HepG2 (cell line): ENCODE measurements around the gene TMEM258. TPM values are rescaled to one million over a fixed set of nuclear protein-coding genes. Genes with fewer than 3 reads are reported as not detected.
A peak's percentile ranks its signal among the peaks of the same experiment; 100 is the strongest.

Experiments
- ATAC-seq: fragments of 200-7000 bp; cut with Tn5 transposase; 3 replicates; pipeline ENCODE4 v1.9.1; 2020; ENCODE audit warnings: mild to moderate bottlenecking, moderate library complexity
- BruUV-seq: library from RNA; stranded (reverse); fragments of 400-500 nt; replicated peaks from 2 replicates; lab custom pipeline; 2021; lab: Mats Ljungman, UMichigan
- CTCF ChIA-PET: fragments of 300-600 bp; formaldehyde crosslinking; extraction: SDS; loops from one replicate; lab custom pipeline; 2021; ENCODE audit warnings: low total read pairs, inconsistent platforms, low intra/inter-chr PET ratio; lab: Yijun Ruan, JAX
- POLR2A ChIA-PET: fragments of 350-600 bp; sonication (Branson Sonifier 250); formaldehyde crosslinking; loops from one replicate; lab custom pipeline; 2020; ENCODE audit warnings: antibody characterized with exemption, inconsistent platforms; lab: Yijun Ruan, JAX
- DNase-seq: peaks from one replicate; pipeline ENCODE4 v3.0.0-alpha.2; 2015; ENCODE audit warnings: low spot score
- FAIRE-seq: peaks from 3 replicates; lab custom pipeline; 2011; peaks lifted over from hg19 to GRCh38; lab: Jason Lieb, UNC
- H2AFZ ChIP-seq: one replicate; pipeline ENCODE4 v1.6.1; 2011; ENCODE audit warnings: low read length, inconsistent platforms
- H3K27ac ChIP-seq: fragments of 300-600 bp; 3 replicates; pipeline ENCODE4 v1.8.0; 2011; ENCODE audit warnings: mixed run types, mild to moderate bottlenecking, mixed read lengths, low read length, inconsistent platforms; ENCODE audit not compliant: insufficient read depth; ENCODE audit errors: extremely low read length
- H3K27me3 ChIP-seq, 2 experiments: fragments of 200-600 bp in 1 of 2; 2 replicates in 1 of 2; 3 replicates in 1 of 2; pipeline versions ENCODE4 v1.6.0 to v1.8.0; 2011; ENCODE audit warnings: low read length in 2 of 2, mild to moderate bottlenecking in 2 of 2, moderate library complexity in 2 of 2, inconsistent platforms in 1 of 2; ENCODE audit not compliant: insufficient read depth in 2 of 2, control insufficient read depth in 1 of 2
- H3K36me3 ChIP-seq, 2 experiments: fragments of 200-600 bp in 1 of 2; replicated peaks in 1 of 2; 2 replicates in 1 of 2; 3 replicates in 1 of 2; pipeline versions ENCODE4 v1.5.1 to v1.8.0; 2011; ENCODE audit warnings: low read length in 2 of 2, inconsistent platforms in 1 of 2; ENCODE audit not compliant: insufficient read depth in 2 of 2, control insufficient read depth in 1 of 2
- H3K4me1 ChIP-seq: 2 replicates; pipeline ENCODE4 v1.5.1; 2012; ENCODE audit warnings: low read length, inconsistent platforms; ENCODE audit not compliant: insufficient read depth
- H3K4me2 ChIP-seq: 2 replicates; pipeline ENCODE4 v1.6.0; 2011; ENCODE audit warnings: low read depth, low read length, inconsistent platforms
- H3K4me3 ChIP-seq, 3 experiments: fragments of 200-600 bp in 1 of 3; sonication (generic), shearing (Covaris generic) in 1 of 3; replicated peaks in 1 of 3; 2 replicates each; pipeline ENCODE4 v1.5.1; 2011 to 2016; ENCODE audit warnings: low read length in 3 of 3, inconsistent platforms in 2 of 3, low read depth in 2 of 3, mild to moderate bottlenecking in 2 of 3, control low read depth in 1 of 3, mixed read lengths in 1 of 3; ENCODE audit not compliant: insufficient read depth in 1 of 3
- H3K79me2 ChIP-seq: one replicate; pipeline ENCODE4 v1.6.1; 2011; ENCODE audit warnings: low read length, inconsistent platforms; ENCODE audit not compliant: insufficient read depth
- H3K9ac ChIP-seq: 2 replicates; pipeline ENCODE4 v1.6.0; 2011; ENCODE audit warnings: mild to moderate bottlenecking, low read depth, low read length, inconsistent platforms; ENCODE audit not compliant: insufficient read depth
- H3K9me3 ChIP-seq: 2 replicates; pipeline ENCODE4 v1.5.1; 2012; ENCODE audit warnings: mild to moderate bottlenecking, low read length
- H4K20me1 ChIP-seq: 2 replicates; pipeline ENCODE4 v1.6.0; 2011; ENCODE audit warnings: inconsistent platforms, mild to moderate bottlenecking, low read length, moderate library complexity; ENCODE audit not compliant: insufficient read depth
- AGO1 ChIP-seq: fragments of 200-400 bp; formaldehyde crosslinking; IDR thresholded peaks from 2 replicates; pipeline ENCODE4 v1.6.1; 2017; ENCODE audit warnings: mild to moderate bottlenecking, low read depth, low read length, moderate library complexity; ENCODE audit not compliant: poor library complexity, severe bottlenecking
- AGO2 ChIP-seq: fragments of 200-400 bp; formaldehyde crosslinking; optimal IDR thresholded peaks from 2 replicates; pipeline ENCODE3; 2017; ENCODE audit warnings: mild to moderate bottlenecking, low read depth, low read length, moderate library complexity
- IRF2 ChIP-seq: IDR thresholded peaks from 2 replicates; pipeline ENCODE4 v1.6.1; 2018; ENCODE audit warnings: missing genetic modification reagents, missing compliant biosample characterization
- JDP2 ChIP-seq: sonication (generic); formaldehyde crosslinking; IDR thresholded peaks from 2 replicates; pipeline ENCODE4 v1.8.1; 2022; ENCODE audit warnings: missing genetic modification reagents, borderline replicate concordance
- LBX2 ChIP-seq: sonication (generic); formaldehyde crosslinking; IDR thresholded peaks from 2 replicates; pipeline ENCODE4 v1.5.0; 2020; ENCODE audit warnings: missing genetic modification reagents, mild to moderate bottlenecking, borderline replicate concordance
- MNT ChIP-seq: fragments of 450-650 bp; IDR thresholded peaks from 2 replicates; pipeline ENCODE4 v1.6.1; 2016
- NBN ChIP-seq: fragments of 450-650 bp; conservative IDR thresholded peaks from 2 replicates; pipeline ENCODE4 v1.6.1; 2017
- NCOA5 ChIP-seq: sonication (generic); formaldehyde crosslinking; IDR thresholded peaks from 2 replicates; pipeline ENCODE4 v1.4.0; 2020; ENCODE audit warnings: missing genetic modification reagents
- PATZ1 ChIP-seq: sonication (generic); formaldehyde crosslinking; IDR thresholded peaks from 2 replicates; pipeline ENCODE4 v1.4.0; 2020; ENCODE audit warnings: missing genetic modification reagents
- SKI ChIP-seq: fragments of 450-650 bp; IDR thresholded peaks from one replicate; pipeline ENCODE4 v1.6.1; 2018; ENCODE audit warnings: mild to moderate bottlenecking; ENCODE audit not compliant: partially characterized antibody
- SRY ChIP-seq: sonication (generic); formaldehyde crosslinking; IDR thresholded peaks from 2 replicates; pipeline ENCODE4 v1.8.0; 2022; ENCODE audit warnings: mild to moderate bottlenecking, missing genetic modification reagents
- ZBTB33 ChIP-seq: sonication (generic); formaldehyde crosslinking; IDR thresholded peaks from 2 replicates; pipeline ENCODE4 v1.4.0; 2020; ENCODE audit warnings: missing genetic modification reagents
- ZC3H13 ChIP-seq: sonication (generic); formaldehyde crosslinking; IDR thresholded peaks from 2 replicates; pipeline ENCODE4 v1.8.1; 2023; ENCODE audit warnings: mild to moderate bottlenecking, missing genetic modification reagents, moderate library complexity
- ZFP91 ChIP-seq: sonication (generic); formaldehyde crosslinking; IDR thresholded peaks from 2 replicates; pipeline ENCODE4 v1.9.0; 2022; ENCODE audit warnings: missing genetic modification reagents, mild to moderate bottlenecking, borderline replicate concordance
- ZNF317 ChIP-seq: sonication (generic); formaldehyde crosslinking; IDR thresholded peaks from 2 replicates; pipeline ENCODE4 v1.5.0; 2020; ENCODE audit warnings: mild to moderate bottlenecking, missing genetic modification reagents
- ZNF354B ChIP-seq: sonication (generic); formaldehyde crosslinking; IDR thresholded peaks from 2 replicates; pipeline ENCODE4 v1.8.0; 2022; ENCODE audit warnings: mild to moderate bottlenecking, missing genetic modification reagents
- ZNF709 ChIP-seq: sonication (generic); formaldehyde crosslinking; IDR thresholded peaks from 2 replicates; pipeline ENCODE4 v1.5.0; 2020; ENCODE audit warnings: mild to moderate bottlenecking, missing genetic modification reagents
- WGBS: methylation state at CpG from one replicate; pipeline ENCODE4 v1.1.6; 2017; ENCODE audit warnings: low lambda C conversion rate; 5-methylcytosine and 5-hydroxymethylcytosine counted together
- in situ Hi-C: cut with HindIII; loops from 2 replicates; pipeline ENCODE4 v1.10.0; 2017; ENCODE audit warnings: low pct_unique_long_range_greater_than_20kb; ENCODE audit not compliant: extremely low pct_ligation_motif_present
- intact Hi-C: fragments of 100-400 bp; cut with micrococcal nuclease; formaldehyde crosslinking; loops from one replicate; pipeline ENCODE4 v1.10.0; 2022; ENCODE audit not compliant: unreplicated experiment
- polyA plus RNA-seq, 8 experiments: library from polyadenylated mRNA; depleted of rRNA in 3 of 8; stranded (reverse) in 7 of 8; unstranded in 1 of 8; fragments of >200 nt; fragmentation: Illumina TruSeq in 4 of 8; extraction: Trizol in 4 of 8; gene quantifications; 2 replicates each; pipeline versions ENCODE4 v1.2.1 to v1.2.3, GENCODE V29; 2011 to 2016; ENCODE audit warnings: low read depth in 4 of 8, missing spikeins in 1 of 8, mixed read lengths in 1 of 8; ENCODE audit not compliant: insufficient read depth in 1 of 8
- total RNA-seq, 5 experiments: library from RNA; depleted of rRNA; stranded (reverse); fragments of >200 nt; fragmentation: Illumina TruSeq; extraction: Trizol; gene quantifications; 2 replicates each; pipeline ENCODE4 v1.2.3, GENCODE V29; 2016; ENCODE audit warnings: low read depth in 1 of 5

The TMEM258 gene
- total and polyA plus RNA-seq, 2 of the 13 experiments (the other 11 are each of a cell fraction or from before 2014, with no cell fraction given): 175 to 424 TPM

- in situ Hi-C loops (loop anchor here (5.0 kb wide), 1 partner anchor 36 kb away; no protein-coding TSS in a partner anchor), intact Hi-C loops (no loop called here)
- Histone ChIP-seq H3K79me2 (no peaks in the 10 kb centered on the region), H4K20me1 (no peaks in the 10 kb centered on the region), H2AFZ (no peak overlapping the region), H3K4me2 (no peak overlapping the region), H3K9ac (no peak overlapping the region), H3K27ac (no peak overlapping the region), H3K27me3 (no peaks in the 10 kb centered on the region), H3K4me3 (no peak overlapping the region), H3K4me1 (peaks cover 41% of the 10 kb centered on the region), H3K9me3 (no peaks in the 10 kb centered on the region), H3K36me3 (peaks cover 4 to 7% of the 10 kb centered on the region in 2 experiments; a peak in 2 of 5 replicates)
- ChIA-PET POLR2A (interaction anchor here (6.2 kb wide), 1 partner anchor 46 kb away, joined by 43 read pairs; the partner anchor contains the start of genes FEN1 and TMEM258), CTCF (interaction anchor here (2.7 kb wide), 1 partner anchor 31 kb away, joined by 38 read pairs; no protein-coding TSS in a partner anchor)
- no TSS peak for BruUV-seq
- FAIRE-seq: no peak
- no peak for DNase-seq
- no peak for ATAC-seq
- 60% methylated on average over 7 of the region's 15 CpGs for WGBS
- TF ChIP-seq AGO2 (peak; percentile 65), ZNF317 (no peak), NCOA5 (CRISPR knock-in tag) (no peak), SKI (no peak), IRF2 (CRISPR knock-in tag) (no peak), ZBTB33 (CRISPR knock-in tag) (peak; percentile 86), NBN (no peak), LBX2 (CRISPR knock-in tag) (no peak), AGO1 (peak; percentile 44), SRY (CRISPR knock-in tag) (no peak), ZC3H13 (CRISPR knock-in tag) (peak; percentile 41), PATZ1 (CRISPR knock-in tag) (0 out of 2 replicates have a peak, but pooled peaks have one; percentile 12), MNT (no peak), JDP2 (CRISPR knock-in tag) (no peak), ZFP91 (peak; percentile 13; the same call in 1 of the 2 replicates), ZNF709 (no peak), ZNF354B (CRISPR knock-in tag) (no peak)
Observed at GRCh38 chr11:61745781-61746441, 46.5 kb downstream of the TMEM258 start.
